ENCODE results near the gene CADPS. TPM values are rescaled to one million over a fixed set of nuclear protein-coding genes. Genes with fewer than 3 reads are reported as not detected.

Gene CADPS
- total RNA-seq, 1 donor from 2014 or later, result 2.7 TPM

DNA sequence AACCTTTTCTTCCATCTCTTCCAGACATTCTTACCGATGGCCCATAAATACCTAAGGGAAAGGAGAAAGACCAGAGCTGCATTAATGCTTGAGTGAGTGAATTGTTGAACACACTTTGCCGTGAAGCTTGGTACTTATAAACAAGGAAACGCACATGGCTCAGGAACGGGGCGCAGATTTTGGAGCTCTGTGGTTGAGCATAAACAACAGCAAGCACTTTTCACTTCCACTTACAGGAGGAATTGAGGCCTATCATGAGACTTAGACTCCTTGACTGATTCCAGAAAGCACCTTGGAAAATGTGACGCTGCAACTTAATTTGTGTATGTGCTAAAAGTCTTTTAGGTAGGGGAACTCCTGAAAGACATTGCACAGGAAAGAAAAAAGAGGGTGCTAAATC is 304.3 kb downstream of the CADPS start:
- Histone ChIP-seq H3K27ac (no peak overlapping the region), H3K36me3 (no peaks in the 10 kb centered on the region), H3K9me3 (no peaks in the 10 kb centered on the region), H3K27me3 (ENCODE audit: low read depth) (no peaks in the 10 kb centered on the region), H3K4me1 (peaks cover 9% of the 10 kb centered on the region), H3K4me3 (no peak overlapping the region)
- DNase-seq (no peak), ATAC-seq (no peak)
- no peak for TF ChIP-seq CTCF (IDR thresholded peaks at IDR 0.05)
- intact Hi-C loops (cut with DNase I), result no loop called here

DNA sequence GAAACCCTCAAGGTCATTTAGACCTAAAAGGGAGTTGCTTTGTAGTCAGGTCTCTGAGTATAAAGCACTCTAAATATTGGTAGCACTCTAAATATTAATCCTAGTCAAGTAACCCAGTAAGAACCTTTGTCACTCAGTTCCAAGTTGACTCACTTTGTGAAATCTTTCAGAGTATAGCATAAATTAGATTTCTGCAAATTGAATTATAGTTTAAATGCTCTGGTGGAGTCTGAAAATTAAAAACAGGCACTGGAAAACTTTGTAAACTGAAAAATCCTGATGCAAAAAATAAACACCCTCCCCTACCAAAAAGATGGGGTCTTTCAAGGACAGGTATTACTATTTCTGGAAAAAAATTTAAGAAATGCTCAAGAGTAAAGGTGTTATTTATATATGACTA is 305.6 kb downstream of the CADPS start:
- no peak overlapping the region for H3K27ac ChIP-seq

GRCh38 chr3:62567097-62568021 is 307.9 kb downstream of the CADPS start:
- H3K27ac ChIP-seq, result no peak overlapping the region
- H3K9me3 ChIP-seq, result no peaks in the 10 kb centered on the region
- H3K27me3 ChIP-seq (ENCODE audit: low read depth), result no peaks in the 10 kb centered on the region
- no peak for TF ChIP-seq CTCF (IDR thresholded peaks at IDR 0.05)
- H3K4me1 ChIP-seq, result peaks cover 9% of the 10 kb centered on the region
- no peak overlapping the region for H3K4me3 ChIP-seq
- intact Hi-C loops (cut with DNase I), result no loop called here
- no peaks in the 10 kb centered on the region for H3K36me3 ChIP-seq
- DNase-seq, result peak; percentile 47
- ATAC-seq, result peak; percentile 87 to 94

More for the DNA sequence above, 305.6 kb downstream of the CADPS start:
- DNase-seq (no peak), ATAC-seq (no peak)
- H3K4me3 ChIP-seq, result no peak overlapping the region
- H3K4me1 ChIP-seq, result peaks cover 9% of the 10 kb centered on the region
- no peaks in the 10 kb centered on the region for H3K27me3 ChIP-seq (ENCODE audit: low read depth)
- H3K36me3 ChIP-seq, result no peaks in the 10 kb centered on the region
- no peak for TF ChIP-seq CTCF (IDR thresholded peaks at IDR 0.05)
- no peaks in the 10 kb centered on the region for H3K9me3 ChIP-seq
- intact Hi-C loops (cut with DNase I), result no loop called here

DNA sequence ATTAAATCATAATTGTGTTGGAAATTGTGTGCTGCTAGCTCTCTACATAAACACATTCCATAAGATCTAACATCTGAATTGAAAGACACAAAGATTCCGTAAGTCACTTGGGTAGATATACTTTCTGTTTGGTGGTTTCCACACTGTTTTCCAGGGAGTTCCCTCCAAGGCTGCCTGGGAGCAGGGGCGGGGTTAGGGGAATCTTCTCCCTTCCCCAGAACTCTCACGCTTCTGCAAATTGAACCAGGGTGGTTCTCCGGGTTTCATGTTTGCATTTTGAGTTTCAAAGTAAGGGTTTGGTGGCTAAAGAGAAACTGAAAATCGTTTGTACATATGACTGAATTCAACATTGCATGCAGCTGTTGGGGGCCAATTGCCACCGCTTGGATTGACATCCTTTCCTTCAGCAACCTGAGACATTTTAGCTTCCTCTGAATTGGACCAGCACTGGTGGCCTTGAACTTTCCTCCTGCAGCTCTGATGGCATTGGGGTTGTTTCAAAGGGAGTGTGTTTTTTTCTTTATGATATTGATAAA is 309.1 kb downstream of the CADPS start:
- Histone ChIP-seq H3K36me3 (no peaks in the 10 kb centered on the region), H3K9me3 (no peaks in the 10 kb centered on the region), H3K4me3 (no peak overlapping the region), H3K27me3 (ENCODE audit: low read depth) (no peaks in the 10 kb centered on the region), H3K27ac (no peak overlapping the region), H3K4me1 (peaks cover 9% of the 10 kb centered on the region)
- ATAC-seq, result no peak
- intact Hi-C loops (cut with DNase I), result no loop called here
- no peak for DNase-seq
- TF ChIP-seq CTCF (IDR thresholded peaks at IDR 0.05), result no peak

DNA sequence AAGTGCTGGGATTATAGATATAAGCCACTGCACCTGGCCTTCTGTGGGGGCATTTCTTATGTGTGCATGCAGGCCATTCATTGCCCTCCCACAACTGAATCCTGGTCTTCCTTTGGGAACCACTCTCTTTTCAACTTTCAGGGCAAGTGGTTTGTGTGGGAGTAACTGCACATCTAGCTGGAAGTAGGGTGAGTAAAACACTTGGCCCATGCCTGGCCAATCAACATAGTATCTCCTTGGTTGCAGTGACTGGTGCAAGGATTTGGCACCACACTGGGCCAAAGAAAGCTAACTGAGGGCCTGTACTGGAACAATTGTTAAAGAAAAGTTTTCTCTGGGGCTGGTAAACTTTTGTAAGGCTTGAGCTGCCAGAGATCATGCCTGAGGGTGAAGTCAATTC is 312.6 kb downstream of the CADPS start:
- Histone ChIP-seq H3K36me3 (no peaks in the 10 kb centered on the region), H3K4me3 (no peak overlapping the region), H3K27me3 (ENCODE audit: low read depth) (no peaks in the 10 kb centered on the region), H3K4me1 (peaks cover 9% of the 10 kb centered on the region), H3K9me3 (no peaks in the 10 kb centered on the region), H3K27ac (no peak overlapping the region)
- TF ChIP-seq CTCF (IDR thresholded peaks at IDR 0.05), result no peak
- no peak for DNase-seq
- intact Hi-C loops (cut with DNase I), result no loop called here
- no peak for ATAC-seq
